Embryonic facial prominence (tissue), 1 donor: ENCODE measurements around the gene KCTD2.
A peak's percentile ranks its signal among the peaks of the same experiment; 100 is the strongest.
"Not testable (repeated sequence)": the region's sequence is repeated elsewhere in the genome, so short reads cannot be mapped to it uniquely, and the experiment has no call there.

Source experiments
- DNase-seq: peaks from one replicate; pipeline ENCODE4 v3.0.0-alpha.2; 2016; ENCODE audit errors: extremely low spot score

The KCTD2 gene, protein sequence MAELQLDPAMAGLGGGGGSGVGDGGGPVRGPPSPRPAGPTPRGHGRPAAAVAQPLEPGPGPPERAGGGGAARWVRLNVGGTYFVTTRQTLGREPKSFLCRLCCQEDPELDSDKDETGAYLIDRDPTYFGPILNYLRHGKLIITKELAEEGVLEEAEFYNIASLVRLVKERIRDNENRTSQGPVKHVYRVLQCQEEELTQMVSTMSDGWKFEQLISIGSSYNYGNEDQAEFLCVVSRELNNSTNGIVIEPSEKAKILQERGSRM

DNA sequence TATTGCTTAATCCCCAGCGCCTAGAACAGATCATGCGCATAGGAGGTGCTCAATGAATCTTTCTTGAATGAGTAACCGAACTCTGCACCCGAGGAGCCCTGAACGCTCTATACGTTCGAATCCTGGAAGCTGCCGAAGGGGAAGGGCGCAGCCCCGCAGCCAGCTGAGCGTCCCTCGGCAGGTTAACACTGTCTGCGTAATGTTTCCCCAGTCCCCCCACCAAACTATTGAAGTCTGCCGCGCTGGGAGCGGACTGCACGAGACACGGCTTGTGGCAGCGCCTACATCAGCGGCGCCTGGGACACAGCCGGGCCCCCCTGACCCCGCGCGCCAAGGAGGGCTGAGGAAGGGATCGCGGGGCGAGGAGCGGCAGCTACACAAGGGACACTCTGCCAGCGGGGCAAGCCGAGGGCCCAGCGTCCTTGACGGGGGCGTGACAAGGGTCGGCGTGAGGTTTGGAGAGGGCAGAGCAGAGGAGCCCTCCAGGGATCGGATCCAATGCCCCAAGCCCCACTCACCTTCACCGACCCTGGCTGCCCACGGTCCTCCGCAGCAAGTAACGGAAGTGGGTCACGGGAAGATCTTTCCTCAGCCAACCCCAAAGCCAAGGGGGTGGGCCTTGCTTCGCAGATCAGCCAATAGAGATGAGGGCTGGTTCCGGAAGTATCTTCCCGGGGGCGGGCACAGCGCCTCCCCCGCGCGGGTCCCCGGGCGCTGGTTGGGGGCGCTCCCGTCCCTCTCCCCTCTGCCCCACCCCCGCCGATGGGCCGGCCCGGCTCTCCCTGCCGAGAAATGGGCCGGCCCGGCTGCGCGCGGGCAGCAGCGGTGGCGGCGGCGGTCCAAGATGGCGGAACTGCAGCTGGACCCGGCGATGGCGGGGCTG is at the start of gene KCTD2, which contains the start of gene ATP5PD:
KCTD2 (plus strand) TSS at position 819 of the 883 bp plus-strand sequence; CDS start at position 845, 26 bp downstream.
ATP5PD (minus strand) TSS at position 563 of the 883 bp plus-strand sequence. CDS start 4,319 bp downstream, outside the sequence.
- peak; percentile 90 for DNase-seq

- DNase-seq = no peak
These were observed 48.2 kb upstream of the KCTD2 start for GRCh38 chr17:74998783-74999182.

DNA sequence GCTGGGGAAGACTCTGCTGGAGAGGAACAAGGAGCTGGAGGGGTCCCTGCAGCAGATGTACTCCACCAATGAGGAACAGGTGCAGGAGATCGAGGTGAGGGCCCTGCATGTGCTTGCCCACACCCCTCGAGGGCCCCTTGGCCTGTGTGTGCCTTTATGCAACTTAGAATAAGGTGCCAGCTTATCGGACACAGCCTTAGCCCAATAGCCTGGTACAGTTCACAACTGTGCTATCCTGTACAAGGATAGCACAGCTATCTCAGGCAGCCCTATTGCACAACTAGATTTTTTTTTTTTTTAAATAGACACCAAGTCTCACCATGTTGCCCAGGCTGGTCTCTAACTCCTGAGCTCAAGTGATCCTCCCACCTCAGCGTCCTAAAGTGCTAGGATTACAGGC is 47.5 kb upstream of the KCTD2 start:
- DNase-seq = no peak

DNA sequence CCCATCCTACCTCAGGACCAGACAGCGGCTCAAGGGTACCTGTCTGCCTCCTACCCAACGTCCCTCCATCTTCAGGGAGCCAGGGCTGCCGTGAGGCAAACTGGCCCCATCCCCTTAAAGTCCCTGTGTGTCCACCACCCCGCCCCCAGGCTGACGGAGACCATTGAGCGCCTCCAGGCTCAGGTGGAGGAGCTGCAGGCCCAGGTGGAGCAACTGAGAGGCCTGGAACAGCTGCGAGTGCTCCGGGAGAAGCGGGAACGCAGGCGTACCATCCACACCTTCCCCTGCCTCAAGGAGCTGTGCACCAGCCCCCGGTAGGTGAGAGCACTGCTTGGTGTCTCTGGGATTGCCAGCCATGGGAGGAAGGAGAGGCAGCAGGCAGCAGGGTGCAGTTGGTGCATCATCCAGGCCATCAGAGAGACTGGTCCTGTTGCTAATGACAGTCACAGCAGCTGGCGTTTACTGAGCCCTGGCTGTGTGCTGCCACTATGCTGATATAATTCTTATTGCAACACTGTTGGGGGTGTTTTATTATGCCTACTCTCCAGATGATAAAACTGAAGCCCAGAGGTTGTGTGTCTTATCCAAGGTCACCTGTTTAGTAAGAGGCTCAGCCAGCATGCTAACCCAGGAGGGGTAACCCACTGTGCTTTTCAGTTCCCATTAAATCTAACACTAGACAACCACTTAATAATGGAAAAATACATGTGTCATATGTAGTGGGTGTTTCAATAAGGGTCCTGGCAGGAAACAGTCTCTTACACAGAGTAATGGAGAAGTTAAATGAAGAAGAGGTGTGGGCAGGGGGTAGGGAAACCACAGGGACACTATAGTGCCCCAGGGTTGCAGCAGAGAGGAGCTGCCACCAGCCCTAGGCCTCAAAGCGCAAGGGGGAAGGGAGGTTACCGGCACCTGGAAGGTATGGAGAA is 44.8 kb upstream of the KCTD2 start:
- DNase-seq = no peak

- no peak for DNase-seq
These were observed 43.7 kb upstream of the KCTD2 start for GRCh38 chr17:75003070-75003956.

DNA sequence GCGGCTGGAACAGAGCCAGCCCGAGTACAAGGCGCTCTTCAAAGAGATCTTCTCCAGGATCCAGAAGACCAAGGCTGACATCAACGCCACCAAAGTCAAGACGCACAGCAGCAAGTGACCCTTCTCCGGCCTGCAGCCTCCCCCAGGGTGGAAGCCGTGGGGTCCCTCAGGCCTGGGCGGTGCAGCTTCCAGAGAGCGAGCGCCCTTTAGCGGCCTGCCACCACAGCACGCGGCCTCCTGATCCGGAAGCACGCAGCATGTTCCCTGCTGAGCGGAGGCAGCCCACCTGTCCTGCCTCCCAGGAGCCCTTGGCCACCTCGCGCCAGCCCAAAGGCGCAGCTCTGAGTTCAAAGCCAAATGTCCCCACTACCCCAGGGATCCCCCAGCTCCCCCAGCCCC is 43.1 kb upstream of the KCTD2 start:
- no peak for DNase-seq

GRCh38 chr17:75004371-75004770 is 42.7 kb upstream of the KCTD2 start:
- DNase-seq = no peak

- DNase-seq = no peak
These were observed 41.7 kb upstream of the KCTD2 start for GRCh38 chr17:75005291-75005690.

- DNase-seq = not testable (repeated sequence)
These were observed 40.9 kb upstream of the KCTD2 start for GRCh38 chr17:75006084-75006483.

DNA sequence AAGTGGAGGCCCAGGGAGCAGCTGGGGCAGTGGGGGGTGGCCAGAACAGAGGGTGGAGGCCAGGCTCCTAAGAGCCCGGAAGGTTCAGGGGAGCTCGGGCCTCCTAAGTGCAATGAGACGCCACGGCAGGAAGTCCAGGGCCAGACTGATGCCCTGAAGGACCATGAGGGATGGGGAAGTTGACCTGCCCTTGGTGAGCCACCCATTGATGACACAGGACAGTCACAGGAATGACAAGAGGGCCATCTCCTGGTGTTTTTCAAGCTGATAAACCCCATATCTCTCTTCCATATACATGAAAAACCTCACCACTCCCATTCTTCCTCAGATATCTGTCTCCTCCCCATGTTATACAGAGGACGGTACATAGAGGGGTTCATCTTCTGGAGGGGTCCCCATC is 40.4 kb upstream of the KCTD2 start:
- DNase-seq = no peak

DNA sequence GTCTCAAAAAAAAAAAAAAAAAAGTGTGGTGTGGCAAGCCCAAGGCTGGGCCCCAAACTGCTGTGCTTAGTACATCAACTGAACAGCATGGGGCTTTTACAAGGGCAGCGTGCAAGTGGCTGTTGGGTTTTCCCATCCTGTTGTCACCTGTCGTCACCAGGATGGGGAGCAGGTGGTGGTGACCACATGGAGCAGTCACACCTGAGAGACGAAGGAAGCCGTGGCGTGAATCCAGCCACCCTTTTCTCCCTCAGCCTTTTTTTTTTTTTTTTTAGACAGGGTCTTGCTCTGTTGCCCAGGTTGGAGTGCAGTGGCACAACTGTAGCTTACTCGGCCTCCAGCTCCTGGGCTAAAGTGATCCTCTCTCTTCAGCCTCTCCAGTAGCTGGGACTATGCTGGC is 38.7 kb upstream of the KCTD2 start:
- DNase-seq = no peak

- DNase-seq = no peak
These were observed 37.8 kb upstream of the KCTD2 start for GRCh38 chr17:75009139-75009724.

DNA sequence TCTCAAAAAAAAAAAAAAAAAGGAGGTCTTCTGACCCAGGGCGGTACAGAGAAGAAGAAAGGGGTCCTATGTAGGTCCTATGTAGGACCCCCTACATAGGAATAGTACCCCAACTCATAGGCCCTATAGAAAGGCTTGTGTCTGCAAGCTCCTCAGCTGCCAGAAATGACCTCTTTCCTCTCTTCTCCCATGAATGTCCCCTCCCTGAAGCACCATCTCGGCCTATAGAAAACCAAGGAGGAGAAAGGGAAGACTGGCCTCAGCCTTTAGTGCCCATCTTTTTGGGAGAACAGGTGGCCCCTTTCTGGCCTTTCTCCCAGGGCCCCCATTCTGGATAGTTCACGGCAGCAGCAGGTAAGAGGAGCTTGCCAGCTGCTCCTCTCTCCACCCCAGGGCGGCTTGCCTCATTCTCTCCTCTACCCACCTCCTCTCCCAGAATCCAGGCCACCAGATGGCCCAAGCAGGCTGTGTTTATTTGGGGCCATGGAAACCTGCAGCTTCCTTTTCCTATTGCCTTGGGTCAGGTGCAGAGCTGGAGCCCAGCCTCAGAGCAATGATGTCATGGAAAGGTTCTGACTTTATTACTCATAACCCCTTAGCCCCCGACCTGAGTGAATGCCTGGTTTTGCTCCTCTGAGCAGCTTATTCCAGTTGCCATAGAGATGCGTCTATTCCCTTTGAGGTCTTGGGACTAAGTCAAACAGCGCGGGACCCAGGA is 36.2 kb upstream of the KCTD2 start:
- no peak for DNase-seq

DNA sequence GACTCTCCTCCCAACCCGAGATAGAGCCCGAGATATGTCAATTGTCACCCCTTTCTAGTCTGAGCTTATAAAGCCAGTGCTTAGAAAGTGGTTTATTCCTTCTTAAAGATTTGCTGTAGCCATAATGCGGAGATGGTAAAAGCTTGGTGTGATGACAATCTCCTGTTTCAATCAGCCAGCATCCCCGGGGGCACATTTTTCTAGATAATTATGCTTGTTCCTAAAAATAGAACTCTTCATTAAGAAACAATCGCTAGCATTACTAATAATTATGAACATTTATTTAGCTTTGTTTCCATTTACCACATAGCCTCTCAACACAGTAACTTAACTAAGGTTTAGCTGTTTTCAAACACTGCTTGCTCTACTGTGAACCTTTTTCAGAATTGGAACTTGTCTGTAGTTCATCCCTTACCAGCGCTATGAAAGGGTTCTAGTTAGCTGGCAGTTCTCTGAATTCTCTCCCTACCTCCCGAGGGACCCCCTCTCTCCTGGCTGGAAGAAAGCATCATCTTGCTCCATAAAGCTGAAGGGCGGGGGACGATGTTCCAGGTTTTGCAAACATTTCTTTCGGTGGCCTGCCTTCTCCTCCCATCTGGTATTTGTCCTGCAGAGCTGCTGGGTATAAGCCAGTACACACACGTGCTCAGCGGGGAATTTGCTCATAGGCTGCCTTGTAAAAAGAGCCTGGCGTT is 35.5 kb upstream of the KCTD2 start:
- DNase-seq = peak; percentile 64

GRCh38 chr17:75012096-75012345 is 35.0 kb upstream of the KCTD2 start:
- no peak for DNase-seq

GRCh38 chr17:75012346-75013091 is 34.5 kb upstream of the KCTD2 start, which contains the start of gene MRPL58:
Gene MRPL58, plus strand, starts transcription at chr17:75012670. Its CDS starts 17 bp downstream, at chr17:75012687.
- DNase-seq = peak; percentile 62

DNA sequence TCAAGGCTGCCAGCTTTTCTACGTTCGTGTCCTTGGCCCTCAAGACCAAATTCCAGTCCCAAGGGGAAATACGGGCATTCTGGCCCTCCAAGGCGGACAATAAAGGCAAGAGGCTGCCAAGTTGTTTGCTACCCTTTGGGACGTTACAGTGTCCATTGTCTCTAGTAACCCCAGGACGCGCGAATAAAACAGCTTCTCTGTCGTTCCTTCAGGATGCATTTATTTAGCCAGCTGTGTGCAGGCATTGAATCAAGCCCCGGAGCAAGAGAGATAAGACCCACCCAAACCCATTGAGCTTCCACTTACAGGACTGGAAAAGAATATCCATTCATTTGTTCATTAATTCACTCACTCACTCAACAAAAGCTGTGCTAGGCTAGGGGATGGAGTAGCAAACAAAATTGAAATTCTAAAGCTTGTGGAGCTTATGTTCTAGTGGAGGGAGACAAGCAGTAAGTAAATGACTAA is 33.9 kb upstream of the KCTD2 start:
- DNase-seq = no peak

DNA sequence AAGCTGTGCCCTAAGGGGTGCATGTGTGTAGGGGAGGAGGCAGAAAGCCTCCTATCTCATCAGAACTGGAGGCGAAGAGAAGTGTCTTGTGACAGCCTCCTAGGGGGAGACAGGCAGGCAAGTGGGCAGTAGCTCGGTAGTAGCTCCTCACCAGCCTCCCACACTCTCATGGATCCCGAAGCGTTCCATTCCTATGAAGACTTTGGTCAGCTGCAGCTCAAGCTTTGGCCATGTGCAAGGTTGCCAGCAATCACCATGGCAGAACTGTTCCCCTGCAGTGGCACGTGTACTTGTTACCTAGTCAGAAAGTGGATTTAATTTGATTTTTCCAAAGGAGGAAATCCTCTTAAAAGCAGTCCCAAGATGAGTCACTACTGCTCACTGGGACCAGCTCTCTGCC is 27.9 kb upstream of the KCTD2 start:
- DNase-seq = no peak
